A549 (cell line): ENCODE data around the gene SLC66A3. TPM values are rescaled to one million over a fixed set of nuclear protein-coding genes. Genes with fewer than 3 reads are reported as not detected.

Experiments
- ATAC-seq, 2 experiments: fragments of 200-7000 bp in 1 of 2; fragments of >200 bp in 1 of 2; cut with Nextera tagmentation in 1 of 2; cut with Tn5 transposase in 1 of 2; 3 replicates each; pipeline versions ENCODE4 v1.8.0 to v1.9.1; 2018 to 2020; ENCODE audit warnings: mild to moderate bottlenecking in 1 of 2, moderate library complexity in 1 of 2
- CTCF ChIA-PET: fragments of 300-600 bp; sonication (Branson Sonifier 250); formaldehyde crosslinking; extraction: SDS; loops from one replicate; lab custom pipeline; 2021; ENCODE audit warnings: antibody characterized with exemption, inconsistent platforms; lab: Yijun Ruan, JAX
- POLR2A ChIA-PET: fragments of 350-600 bp; formaldehyde crosslinking; extraction: SDS; loops from one replicate; lab custom pipeline; 2021; ENCODE audit warnings: antibody characterized with exemption, inconsistent platforms; lab: Yijun Ruan, JAX
- DNase-seq, 2 experiments: peaks; one replicate each; pipeline versions ENCODE4 v3.0.0 to v3.0.0-alpha.2; 2011 to 2016; ENCODE audit warnings: low read depth in 1 of 2, low spot score in 1 of 2
- FAIRE-seq: peaks from 2 replicates; lab custom pipeline; 2011; peaks lifted over from hg19 to GRCh38; lab: Jason Lieb, UNC
- H3K27ac ChIP-seq, 2 experiments: fragments of >200 bp; sonication (Bioruptor Twin); formaldehyde crosslinking; 3 replicates each; pipeline ENCODE4 v1.5.1; 2016 to 2017
- H3K4me1 ChIP-seq: fragments of >200 bp; sonication (Bioruptor Twin); formaldehyde crosslinking; 3 replicates; pipeline ENCODE4 v1.6.1; 2016
- H3K4me2 ChIP-seq: fragments of >200 bp; sonication (Bioruptor Twin); formaldehyde crosslinking; 3 replicates; pipeline ENCODE4 v1.6.1; 2016
- H3K4me3 ChIP-seq: fragments of >200 bp; sonication (Bioruptor Twin); formaldehyde crosslinking; 3 replicates; pipeline ENCODE4 v1.5.1; 2016
- H3K9me3 ChIP-seq: fragments of >200 bp; sonication (Bioruptor Twin); formaldehyde crosslinking; 3 replicates; pipeline ENCODE4 v1.6.1; 2016
- BHLHE40 ChIP-seq: IDR thresholded peaks from 2 replicates; pipeline ENCODE4 v1.6.1; 2012; ENCODE audit warnings: low read depth, low read length, inconsistent platforms
- CBX2 ChIP-seq: fragments of 200-600 bp; sonication (generic); IDR thresholded peaks from 2 replicates; pipeline ENCODE4 v1.6.1; 2016; ENCODE audit warnings: low read depth, mild to moderate bottlenecking, borderline replicate concordance
- CHD2 ChIP-seq: fragments of 150-350 bp; IDR thresholded peaks from 2 replicates; pipeline ENCODE4 v1.6.1; 2014; ENCODE audit warnings: low read length; ENCODE audit not compliant: partially characterized antibody
- CHD4 ChIP-seq: fragments of 200-600 bp; sonication (generic); IDR thresholded peaks from 2 replicates; pipeline ENCODE4 v1.6.1; 2016; ENCODE audit warnings: antibody characterized with exemption, mild to moderate bottlenecking, borderline replicate concordance
- CTCF ChIP-seq: fragments of >200 bp; sonication (Bioruptor Twin); formaldehyde crosslinking; IDR thresholded peaks from 3 replicates; pipeline ENCODE4 v1.5.1; 2016
- E2F6 ChIP-seq: IDR thresholded peaks from 2 replicates; pipeline ENCODE4 v1.6.1; 2012; ENCODE audit warnings: low read depth, borderline replicate concordance
- ELK1 ChIP-seq: fragments of 150-350 bp; IDR thresholded peaks from 2 replicates; pipeline ENCODE4 v1.6.1; 2014; ENCODE audit warnings: low read depth, mild to moderate bottlenecking, low read length
- EP300 ChIP-seq, 2 experiments: fragments of >200 bp; sonication (Bioruptor Twin); formaldehyde crosslinking; IDR thresholded peaks; 2 replicates in 1 of 2; 3 replicates in 1 of 2; pipeline ENCODE4 v1.6.1; 2016 to 2017
- FOSB ChIP-seq: fragments of 250-450 bp; sonication (Bioruptor Pico); IDR thresholded peaks from 2 replicates; pipeline ENCODE4 v1.5.0; 2020; ENCODE audit warnings: mild to moderate bottlenecking, moderate library complexity
- FOSL2 ChIP-seq, 2 experiments: fragments of 450-650 bp in 1 of 2; fragments of >200 bp in 1 of 2; sonication (Bioruptor Twin) in 1 of 2; formaldehyde crosslinking; IDR thresholded peaks; 2 replicates each; pipeline versions ENCODE4 v1.5.0 to v1.6.1; 2016 to 2020; ENCODE audit warnings: mild to moderate bottlenecking in 1 of 2, moderate library complexity in 1 of 2
- FOXS1 ChIP-seq: fragments of 250-450 bp; sonication (Bioruptor Pico); IDR thresholded peaks from 2 replicates; pipeline ENCODE4 v1.5.0; 2020; ENCODE audit warnings: mild to moderate bottlenecking, moderate library complexity
- HDAC2 ChIP-seq: fragments of 200-600 bp; sonication (generic); IDR thresholded peaks from 2 replicates; pipeline ENCODE4 v1.6.1; 2016
- HOXA7 ChIP-seq: fragments of 250-450 bp; sonication (Bioruptor Pico); IDR thresholded peaks from 2 replicates; pipeline ENCODE4 v1.5.0; 2020; ENCODE audit warnings: mild to moderate bottlenecking, moderate library complexity
- JUNB ChIP-seq: fragments of >200 bp; sonication (Bioruptor Twin); formaldehyde crosslinking; IDR thresholded peaks from 2 replicates; pipeline ENCODE4 v1.6.1; 2016
- KDM1A ChIP-seq: fragments of 200-600 bp; sonication (generic); IDR thresholded peaks from 2 replicates; pipeline ENCODE4 v1.6.1; 2016; ENCODE audit warnings: low read depth, mild to moderate bottlenecking
- MAFK ChIP-seq: fragments of 450-650 bp; IDR thresholded peaks from 2 replicates; pipeline ENCODE4 v1.6.1; 2014; ENCODE audit not compliant: partially characterized antibody
- MAX ChIP-seq: IDR thresholded peaks from 2 replicates; pipeline ENCODE4 v1.6.1; 2012
- MAZ ChIP-seq: fragments of 150-350 bp; IDR thresholded peaks from 2 replicates; pipeline ENCODE4 v1.6.1; 2014; ENCODE audit warnings: antibody characterized with exemption, low read depth, low read length, borderline replicate concordance
- NFE2L2 ChIP-seq: fragments of 150-350 bp; conservative IDR thresholded peaks from 2 replicates; pipeline ENCODE4 v1.6.1; 2014; ENCODE audit warnings: low read length
- PHF8 ChIP-seq: fragments of 200-600 bp; sonication (generic); IDR thresholded peaks from 2 replicates; pipeline ENCODE4 v1.6.1; 2016; ENCODE audit warnings: low read depth, mild to moderate bottlenecking, antibody characterized with exemption, moderate library complexity, borderline replicate concordance
- POLR2AphosphoS2 ChIP-seq: conservative IDR thresholded peaks from 2 replicates; pipeline ENCODE4 v1.6.1; 2012; ENCODE audit warnings: low read length, improper control_type of control experiment, inconsistent platforms
- RCOR1 ChIP-seq: fragments of 150-350 bp; IDR thresholded peaks from 2 replicates; pipeline ENCODE4 v1.6.1; 2014; ENCODE audit warnings: antibody characterized with exemption, low read length, low read depth
- SREBF2 ChIP-seq: fragments of 450-650 bp; IDR thresholded peaks from 2 replicates; pipeline ENCODE4 v1.6.1; 2014; ENCODE audit warnings: mild to moderate bottlenecking, moderate library complexity
- TFCP2L1 ChIP-seq: fragments of 250-450 bp; sonication (Bioruptor Pico); IDR thresholded peaks from 2 replicates; pipeline ENCODE4 v1.5.0; 2021; ENCODE audit warnings: mild to moderate bottlenecking
- TP53 ChIP-seq: fragments of 250-450 bp; sonication (Bioruptor Pico); IDR thresholded peaks from 2 replicates; pipeline ENCODE4 v1.5.0; 2021; ENCODE audit warnings: mild to moderate bottlenecking, moderate library complexity
- USF2 ChIP-seq: fragments of 450-650 bp; IDR thresholded peaks from 2 replicates; pipeline ENCODE4 v1.6.1; 2014; ENCODE audit warnings: antibody characterized with exemption
- ZC3H11A ChIP-seq: fragments of 450-650 bp; IDR thresholded peaks from 2 replicates; pipeline ENCODE4 v1.6.1; 2014; ENCODE audit warnings: antibody characterized with exemption, mild to moderate bottlenecking
- ZNF302 ChIP-seq: fragments of 250-450 bp; sonication (Bioruptor Pico); IDR thresholded peaks from 2 replicates; pipeline ENCODE4 v1.9.0; 2021; ENCODE audit warnings: inconsistent platforms, mild to moderate bottlenecking, moderate library complexity
- WGBS: methylation state at CpG from one replicate; pipeline ENCODE4 v1.1.6; 2017; ENCODE audit errors: missing lambda C conversion rate; 5-methylcytosine and 5-hydroxymethylcytosine counted together
- polyA plus RNA-seq, 4 experiments: library from polyadenylated mRNA; depleted of rRNA in 3 of 4; stranded (reverse); fragments of >200 nt; fragmentation: RNase III in 1 of 4; extraction: RNeasy Plus Mini Kit Qiagen cat#74134 plus additional on column Dnase treatment in 1 of 4; gene quantifications; 2 replicates in 3 of 4; 3 replicates in 1 of 4; pipeline ENCODE4 v1.2.3, GENCODE V29; 2011 to 2017

SLC66A3 gene
- polyA plus RNA-seq, 2 of the 4 experiments (the other 2 are of a cell fraction): 24.9 to 69.8 TPM

GRCh38 chr2:11141319-11141718 lies 13.9 kb upstream of the SLC66A3 start:
- ATAC-seq: no peak
- Histone ChIP-seq H3K4me3 (no peak overlapping the region), H3K4me1 (no peaks in the 10 kb centered on the region), H3K4me2 (no peak overlapping the region), H3K27ac (no peak overlapping the region), H3K9me3 (no peaks in the 10 kb centered on the region)
- 40% methylated on average over 4 of the region's 4 CpGs for WGBS
- POLR2A ChIA-PET: no interaction called here
- no peak for DNase-seq
- TF ChIP-seq ZNF302 (CRISPR knock-in tag) (no peak), CHD2 (no peak), USF2 (no peak), ZC3H11A (no peak), POLR2AphosphoS2 (no peak), RCOR1 (no peak), E2F6 (no peak), CHD4 (no peak), NFE2L2 (no peak), JUNB (no peak), CBX2 (no peak), SREBF2 (no peak), ELK1 (no peak), FOXS1 (CRISPR knock-in tag) (no peak), KDM1A (no peak), TFCP2L1 (CRISPR knock-in tag) (no peak), EP300 (IDR thresholded peaks at IDR 0.05) (no peak)
- CTCF ChIA-PET: interaction anchor here (0.7 to 16.6 kb wide), 8 partner anchors 8 to 442 kb away, joined by 3 to 224 read pairs (median 4); a partner anchor contains a TSS
- FAIRE-seq: no peak

- 4% methylated on average over 3 of the region's 3 CpGs for WGBS
- peak; percentile 48 to 55; a peak in 3 of 6 replicates for ATAC-seq
- CTCF ChIA-PET: interaction anchor here (0.6 to 16.6 kb wide), 6 partner anchors 9 to 441 kb away, joined by 3 to 224 read pairs (median 8); a partner anchor contains a TSS
Measured at GRCh38 chr2:11142330-11142729, 12.9 kb upstream of the SLC66A3 start.

More at GRCh38 chr2:11142330-11142729, 12.9 kb upstream of the SLC66A3 start:
- POLR2A ChIA-PET: no interaction called here
- no peak overlapping the region for H3K4me2 ChIP-seq
- no peak for DNase-seq
- H3K4me1 ChIP-seq: no peaks in the 10 kb centered on the region
- H3K9me3 ChIP-seq: 0 out of 3 replicates have a peak, but pooled peaks cover 2% of the 10 kb centered on the region
- TF ChIP-seq PHF8 (no peak), MAZ (no peak), CTCF (no peak), TP53 (CRISPR knock-in tag) (no peak), BHLHE40 (no peak), MAX (no peak), EP300 (IDR thresholded peaks at IDR 0.05) (no peak), FOSL2 (IDR thresholded peaks at IDR 0.05) (no peak), FOSL2 (CRISPR knock-in tag; IDR thresholded peaks at IDR 0.05) (no peak), MAFK (no peak), HDAC2 (no peak), FOSB (CRISPR knock-in tag) (no peak), HOXA7 (CRISPR knock-in tag) (no peak)
- no peak for FAIRE-seq
- no peak overlapping the region for H3K4me3 ChIP-seq
- H3K27ac ChIP-seq: no peak overlapping the region
